GM18870 (cell line): ENCODE results near the gene AGBL4.
"Not testable (repeated sequence)": the region's sequence is repeated elsewhere in the genome, so short reads cannot be mapped to it uniquely, and the experiment has no call there.

Source experiments
- ATAC-seq: cut with Tn5 transposase; IDR thresholded peaks from one replicate; pipeline ENCODE4 v1.9.1; 2021; ENCODE audit warnings: moderate library complexity; ENCODE audit not compliant: unreplicated experiment

The AGBL4 gene

DNA sequence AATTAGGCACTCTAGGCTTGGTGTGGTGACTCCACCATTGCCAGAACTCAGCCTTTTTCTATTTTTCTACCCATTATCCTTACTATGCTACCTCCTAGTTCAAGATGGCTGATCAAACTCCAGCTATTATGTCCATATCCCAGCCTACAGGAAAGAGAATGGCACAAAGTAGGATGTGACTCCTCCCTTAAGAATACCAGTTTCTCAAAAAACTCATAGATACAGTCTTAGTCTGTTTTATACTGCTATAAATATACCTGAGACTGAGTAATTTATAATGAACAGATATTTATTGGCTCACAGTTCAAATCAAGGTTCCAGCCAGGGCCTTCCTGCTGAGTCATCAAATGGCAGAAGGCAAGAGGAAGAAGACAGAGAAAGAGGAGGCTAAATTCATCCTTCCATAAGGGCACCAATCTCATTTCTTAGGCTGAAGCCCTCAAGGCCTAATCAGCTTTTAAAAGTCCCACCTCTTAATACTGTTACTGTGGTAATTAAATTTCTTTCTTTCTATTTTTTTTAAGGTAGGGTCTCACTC lies 704.3 kb downstream of the AGBL4 start:
- no peak for ATAC-seq

DNA sequence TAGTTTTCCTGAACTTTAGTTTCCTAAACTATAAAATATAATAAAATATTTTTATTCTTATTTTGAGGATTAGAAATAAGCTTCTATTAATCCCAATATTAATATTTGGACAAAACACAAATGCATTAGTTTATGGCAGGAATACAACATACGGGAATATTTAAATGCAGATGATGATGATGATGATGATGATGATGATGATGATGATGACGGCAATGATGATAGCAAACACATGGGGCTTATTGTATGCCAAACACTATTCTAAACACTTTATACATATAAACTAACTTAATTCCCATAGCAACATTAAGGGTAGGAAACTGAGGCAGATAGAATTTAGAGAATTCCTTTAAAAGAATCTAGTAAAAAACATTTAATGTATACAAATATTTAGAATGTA lies 705.5 kb downstream of the AGBL4 start:
- no peak for ATAC-seq

DNA sequence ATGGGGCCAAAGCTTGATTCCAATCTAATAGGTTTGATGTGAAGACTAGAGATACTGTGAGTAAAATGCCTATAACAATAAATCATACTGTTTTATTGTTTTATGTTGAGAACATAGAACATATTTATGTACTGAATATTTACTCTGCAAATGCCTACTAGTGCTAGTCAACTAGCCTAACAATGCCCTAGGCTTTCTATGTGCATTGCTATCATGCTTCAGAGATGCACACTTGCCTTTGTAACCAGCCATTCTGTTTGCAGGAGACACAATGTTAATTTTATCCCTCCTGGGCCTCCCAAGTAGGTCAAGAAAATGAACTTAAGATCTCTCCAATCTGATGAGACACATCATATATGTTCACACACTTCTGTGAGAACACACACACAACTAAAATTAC lies 716.3 kb downstream of the AGBL4 start:
- no peak for ATAC-seq

GRCh38 chr1:49306507-49307070 lies 717.2 kb downstream of the AGBL4 start:
- ATAC-seq: no peak

- not testable (repeated sequence) for ATAC-seq
Measured at GRCh38 chr1:49302400-49302799, 721.4 kb downstream of the AGBL4 start.

GRCh38 chr1:49298304-49298703 lies 725.5 kb downstream of the AGBL4 start:
- no peak for ATAC-seq

DNA sequence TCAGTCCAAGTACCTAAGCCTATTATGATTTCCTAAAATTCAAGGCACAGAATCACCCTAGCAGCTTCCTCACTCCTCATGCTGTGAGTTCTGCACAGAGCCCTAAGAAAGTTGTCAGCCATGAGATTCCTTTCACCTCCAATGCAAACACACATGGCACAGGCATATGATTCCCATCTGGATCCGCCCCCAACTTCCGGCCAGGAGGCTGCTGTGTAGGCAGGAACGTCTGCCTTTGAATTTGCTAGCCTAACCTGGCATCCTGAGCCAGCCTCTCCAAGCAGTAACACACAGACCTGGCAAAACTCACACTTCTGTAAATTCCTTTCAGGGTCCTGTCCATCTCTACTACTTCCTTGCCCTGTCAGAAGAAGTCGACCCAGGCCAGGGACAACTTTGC lies 726.0 kb downstream of the AGBL4 start:
- no peak for ATAC-seq

GRCh38 chr1:49294539-49294938 lies 729.2 kb downstream of the AGBL4 start:
- ATAC-seq: no peak

DNA sequence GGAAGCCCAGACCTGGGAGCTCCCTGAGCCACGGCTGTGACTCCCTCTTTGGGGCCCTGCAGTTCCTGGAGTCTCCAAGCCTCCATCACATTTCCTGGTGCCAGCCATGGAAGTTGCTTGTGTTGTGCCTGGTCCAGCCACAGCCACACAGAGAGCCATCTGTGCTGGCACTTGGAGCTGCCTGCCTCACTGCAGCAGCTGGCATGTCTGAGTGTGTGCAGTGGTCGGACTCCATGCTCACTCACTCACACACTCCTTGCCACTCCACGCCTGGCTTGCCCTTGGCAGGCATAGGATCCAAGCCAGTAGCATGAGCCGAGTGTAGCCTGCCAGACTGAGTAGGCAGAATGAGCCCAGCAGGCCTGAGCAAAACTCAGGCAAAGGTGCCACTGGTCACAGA lies 730.7 kb downstream of the AGBL4 start:
- no peak for ATAC-seq

DNA sequence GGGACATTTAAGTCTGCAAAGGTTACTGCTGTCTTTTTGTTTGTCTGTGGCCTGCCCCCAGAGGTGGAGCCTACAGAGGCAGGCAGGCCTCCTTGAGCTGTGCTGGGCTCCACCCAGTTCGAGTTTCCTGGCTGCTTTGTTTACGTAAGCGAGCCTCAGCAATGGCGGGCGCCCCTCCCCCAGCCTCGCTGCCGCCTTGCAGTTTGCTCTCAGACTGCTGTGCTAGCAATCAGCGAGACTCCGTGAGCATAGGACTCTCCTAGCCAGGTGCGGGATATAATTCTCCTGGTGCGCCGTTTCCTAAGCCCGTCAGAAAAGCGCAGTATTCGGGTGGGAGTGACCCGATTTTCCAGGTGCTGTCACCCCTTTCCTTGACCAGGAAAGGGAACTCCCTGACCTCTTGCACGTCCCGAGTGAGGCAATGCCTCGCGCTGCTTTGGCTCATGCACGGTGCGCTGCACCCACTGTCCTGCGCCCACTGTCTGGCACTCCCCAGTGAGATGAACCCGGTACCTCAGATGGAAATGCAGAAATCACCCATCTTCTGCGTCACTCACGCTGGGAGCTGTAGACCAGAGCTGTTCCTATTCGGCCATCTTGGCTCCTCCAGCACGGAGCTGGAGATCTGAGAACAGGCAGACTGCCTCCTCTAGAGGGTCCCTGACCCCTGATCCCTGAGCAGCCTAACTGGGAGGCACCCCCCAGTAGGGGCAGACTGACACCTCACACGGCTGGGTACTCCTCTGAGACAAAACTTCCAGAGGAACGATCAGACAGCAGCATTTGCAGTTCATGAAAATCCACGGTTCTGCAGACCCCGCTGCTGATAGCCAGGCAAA lies 766.3 kb downstream of the AGBL4 start:
- ATAC-seq: not testable (repeated sequence)

GRCh38 chr1:49252917-49253316 lies 770.8 kb downstream of the AGBL4 start:
- ATAC-seq: no peak

GRCh38 chr1:49251019-49251784 lies 772.6 kb downstream of the AGBL4 start:
- ATAC-seq: no peak

DNA sequence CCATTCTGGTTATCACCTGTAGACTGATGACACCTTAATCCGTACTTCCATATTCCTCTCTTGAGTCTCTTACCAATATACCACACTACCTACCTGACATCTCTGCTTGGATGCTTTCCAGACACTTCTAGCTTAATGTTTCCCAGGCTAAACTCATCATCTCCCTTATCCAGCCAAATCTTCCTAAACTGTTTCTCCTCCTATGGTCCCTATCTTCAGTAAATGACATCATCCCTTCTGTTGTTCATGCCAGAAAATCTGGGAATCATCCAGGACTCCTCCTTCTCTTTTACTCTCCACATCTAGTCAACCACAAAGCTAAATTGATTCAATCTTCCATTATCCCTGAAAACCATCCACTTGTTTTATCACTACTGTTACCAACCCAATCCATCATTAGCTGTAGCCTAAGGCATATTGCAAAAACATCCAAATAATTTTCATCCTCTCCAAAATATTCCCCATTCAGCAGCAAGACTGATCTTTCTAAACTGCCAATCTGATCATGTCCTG lies 783.0 kb downstream of the AGBL4 start:
- ATAC-seq: no peak

GRCh38 chr1:49234988-49235387 lies 788.8 kb downstream of the AGBL4 start:
- ATAC-seq: no peak

DNA sequence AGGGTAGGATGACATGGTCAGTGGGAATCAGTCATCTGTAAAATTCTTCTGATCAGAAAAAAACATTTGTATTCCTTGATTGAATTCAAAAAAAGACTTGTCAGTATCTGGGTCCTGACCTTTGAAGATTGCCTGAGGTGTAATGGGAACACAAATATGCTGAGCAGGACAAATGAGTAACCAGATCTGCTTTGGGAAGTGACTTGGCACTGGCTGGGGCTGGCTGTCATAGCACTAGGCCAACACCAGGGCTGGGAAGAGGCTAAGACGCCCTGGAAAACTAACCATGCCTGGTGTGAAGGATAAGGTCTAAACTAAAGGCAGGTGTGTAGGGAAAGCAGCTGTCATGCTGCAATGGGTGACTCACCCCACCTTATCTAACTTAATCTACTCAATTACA lies 794.2 kb downstream of the AGBL4 start:
- ATAC-seq: no peak

GRCh38 chr1:49226758-49227157 lies 797.0 kb downstream of the AGBL4 start:
- no peak for ATAC-seq

DNA sequence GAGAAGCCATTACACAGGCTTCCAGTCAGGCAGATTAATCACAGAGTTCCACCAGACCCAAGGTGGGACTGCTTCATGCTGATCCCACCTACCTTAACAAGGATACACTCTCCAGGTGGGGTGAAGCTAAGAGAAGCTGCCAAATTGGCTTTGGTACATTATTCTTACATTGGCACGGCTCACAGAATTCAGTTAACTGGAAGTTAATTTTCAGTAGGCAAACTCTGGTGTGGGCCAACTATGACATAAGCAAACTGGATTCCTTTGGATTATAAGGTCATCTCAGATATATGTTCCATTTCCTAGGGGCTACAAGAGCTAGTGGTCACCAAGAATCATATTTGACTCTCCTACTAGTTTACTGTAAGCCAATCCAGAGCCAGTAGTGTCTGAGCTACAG lies 798.3 kb downstream of the AGBL4 start:
- no peak for ATAC-seq

DNA sequence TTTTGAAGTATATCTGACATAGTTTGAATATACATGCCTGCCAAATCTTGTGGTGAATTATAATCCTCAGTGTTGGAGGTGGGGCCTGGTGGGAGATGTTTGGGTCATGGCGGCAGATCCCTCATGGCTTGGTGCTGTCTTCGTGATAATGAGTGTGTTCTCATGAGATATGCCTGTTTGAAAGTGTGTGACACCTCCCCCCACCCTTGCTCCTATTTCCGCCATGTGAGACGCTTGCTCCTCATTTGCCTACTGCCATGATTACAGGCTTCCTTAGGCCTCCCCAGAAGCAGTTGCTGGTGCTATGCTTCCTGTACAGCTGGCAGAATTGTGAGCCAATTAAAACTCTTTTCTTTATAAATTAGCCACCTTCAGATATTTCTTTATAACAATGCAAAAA lies 810.5 kb downstream of the AGBL4 start:
- ATAC-seq: no peak

GRCh38 chr1:49208712-49209111 lies 815.0 kb downstream of the AGBL4 start:
- no peak for ATAC-seq

DNA sequence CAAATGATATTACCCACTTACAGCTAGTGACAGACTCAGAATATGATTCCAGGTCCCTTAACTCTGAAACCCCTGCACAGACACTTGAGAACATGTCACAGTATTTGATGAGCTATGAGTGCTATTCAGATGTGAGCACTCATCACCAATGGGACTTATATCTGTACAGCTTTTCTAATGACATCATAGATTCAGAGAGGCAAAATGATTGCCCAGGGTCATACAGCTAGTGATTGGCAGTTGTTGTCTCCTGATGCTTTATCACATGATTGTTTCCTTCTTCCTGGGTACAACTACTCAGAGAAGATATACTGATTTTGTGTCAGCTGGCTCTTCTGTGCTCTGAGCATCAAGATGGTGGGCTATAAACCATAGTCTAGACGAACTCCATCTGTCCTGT lies 819.0 kb downstream of the AGBL4 start:
- no peak for ATAC-seq

GRCh38 chr1:49200738-49201137 lies 823.0 kb downstream of the AGBL4 start:
- no peak for ATAC-seq
